Prostate gland (tissue), 2 donors: ENCODE data around the gene KANSL1.
"Not testable (repeated sequence)": the region's sequence is repeated elsewhere in the genome, so short reads cannot be mapped to it uniquely, and the experiment has no call there.

Source experiments
- CTCF ChIP-seq, 4 experiments: fragments of 200-600 bp in 2 of 4; fragments of 450-650 bp in 2 of 4; sonication (generic) in 2 of 4; IDR thresholded peaks; 1 replicate in 3 of 4; 2 replicates in 1 of 4; pipeline ENCODE4 v1.5.1; 2016 to 2019; ENCODE audit warnings: antibody characterized with exemption in 4 of 4, mild to moderate bottlenecking in 2 of 4, moderate library complexity in 2 of 4
- POLR2A ChIP-seq: fragments of 450-650 bp; IDR thresholded peaks from one replicate; pipeline ENCODE4 v1.6.1; 2016; ENCODE audit warnings: antibody characterized with exemption, mild to moderate bottlenecking
- POLR2AphosphoS5 ChIP-seq: sonication (generic); formaldehyde crosslinking; IDR thresholded peaks from one replicate; pipeline ENCODE4 v1.6.1; 2017; ENCODE audit warnings: antibody characterized with exemption

DNA sequence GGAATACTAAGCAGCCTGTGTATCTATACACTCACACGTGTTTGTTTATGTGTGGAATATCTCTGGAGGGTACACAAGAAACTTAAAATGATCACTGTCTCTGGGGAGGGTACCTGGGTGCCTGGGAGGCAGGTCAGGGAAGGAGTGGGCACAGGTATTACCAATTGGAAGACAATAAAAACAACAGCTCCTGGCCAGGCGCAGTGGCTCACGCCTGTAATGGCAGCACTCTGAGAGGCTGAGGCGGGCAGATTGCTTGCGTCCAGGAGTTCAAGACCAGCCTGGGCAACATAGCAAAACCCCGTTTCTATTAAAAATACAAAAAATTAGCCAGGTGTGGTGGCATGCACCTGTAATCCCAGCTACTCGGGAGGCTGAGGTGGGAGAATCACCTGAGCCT is 169.9 kb downstream of the KANSL1 start:
- TF ChIP-seq CTCF (IDR thresholded peaks at IDR 0.05); POLR2A; POLR2AphosphoS5: not testable (repeated sequence)
